Osteoblast (primary cell): ENCODE measurements around the gene MAPK8. TPM values are rescaled to one million over a fixed set of nuclear protein-coding genes. Genes with fewer than 3 reads are reported as not detected.
A peak's percentile ranks its signal among the peaks of the same experiment; 100 is the strongest.

Experiments used
- DNase-seq: peaks from one replicate; pipeline ENCODE4 v3.0.0; 2011; ENCODE audit warnings: low spot score, mixed read lengths; ENCODE audit not compliant: insufficient read length; ENCODE audit errors: missing footprints
- H2AFZ ChIP-seq: 2 replicates; pipeline ENCODE4 v1.6.0; 2011; ENCODE audit warnings: mild to moderate bottlenecking, low read length
- H3K27ac ChIP-seq: 2 replicates; pipeline ENCODE4 v1.5.1; 2011; ENCODE audit warnings: mild to moderate bottlenecking, low read depth, low read length, moderate library complexity
- H3K27me3 ChIP-seq: 2 replicates; pipeline ENCODE4 v1.6.0; 2012; ENCODE audit warnings: mild to moderate bottlenecking, control low read depth, inconsistent platforms, low read length, moderate library complexity; ENCODE audit not compliant: insufficient read depth
- H3K36me3 ChIP-seq: 2 replicates; pipeline ENCODE4 v1.5.1; 2011; ENCODE audit warnings: mild to moderate bottlenecking, low read length, control low read depth, moderate library complexity; ENCODE audit not compliant: insufficient read depth
- H3K4me1 ChIP-seq: 2 replicates; pipeline ENCODE4 v1.5.1; 2011; ENCODE audit warnings: mild to moderate bottlenecking, low read length, control low read depth, moderate library complexity; ENCODE audit not compliant: insufficient read depth
- H3K4me2 ChIP-seq: 2 replicates; pipeline ENCODE4 v1.6.0; 2011; ENCODE audit warnings: mild to moderate bottlenecking, low read length; ENCODE audit not compliant: insufficient read depth
- H3K4me3 ChIP-seq: fragments of 200-600 bp; sonication (generic); 3 replicates; pipeline ENCODE4 v1.5.1; 2012; ENCODE audit warnings: mild to moderate bottlenecking, low read length, inconsistent platforms; ENCODE audit not compliant: insufficient read depth
- H3K79me2 ChIP-seq: 2 replicates; pipeline ENCODE4 v1.6.0; 2012; ENCODE audit warnings: mild to moderate bottlenecking, low read length, control low read depth, inconsistent platforms; ENCODE audit not compliant: insufficient read depth
- H3K9me3 ChIP-seq: 2 replicates; pipeline ENCODE4 v1.5.1; 2011; ENCODE audit warnings: low read depth, low read length, control low read depth
- H4K20me1 ChIP-seq: 2 replicates; pipeline ENCODE4 v1.6.0; 2012; ENCODE audit warnings: mild to moderate bottlenecking, low read length, control low read depth; ENCODE audit not compliant: insufficient read depth
- CTCF ChIP-seq: IDR thresholded peaks from 2 replicates; pipeline ENCODE4 v1.5.1; 2011; ENCODE audit warnings: mild to moderate bottlenecking, low read depth, low read length, moderate library complexity; ENCODE audit errors: extremely low read depth
- total RNA-seq: library from RNA; depleted of rRNA; stranded (reverse); fragments of >200 nt; gene quantifications from 2 replicates; pipeline ENCODE4 v1.2.3, GENCODE V29; 2012

Gene MAPK8
- total RNA-seq: 55.7 and 57.8 TPM in 2 replicates

GRCh38 chr10:48306265-48306869 lies at the start of gene MAPK8:
Gene MAPK8 (plus strand): TSS chr10:48306677. CDS start chr10:48401661, 94,984 bp downstream.
- peaks cover 34% of the 10 kb centered on the region for H4K20me1 ChIP-seq
- TF ChIP-seq CTCF: no peak
- no peaks in the 10 kb centered on the region for H3K9me3 ChIP-seq
- peak; percentile 99 for DNase-seq
- peak within 1 kb of the TSS; percentile 79 for H2AFZ ChIP-seq
- H3K27me3 ChIP-seq: peaks cover 3% of the 10 kb centered on the region
- H3K36me3 ChIP-seq: no peaks in the 10 kb centered on the region
- H3K27ac ChIP-seq: peak within 1 kb of the TSS; percentile 72
- H3K79me2 ChIP-seq: peaks cover 42% of the 10 kb centered on the region
- peak within 1 kb of the TSS; percentile 87 for H3K4me2 ChIP-seq
- peaks cover 21% of the 10 kb centered on the region for H3K4me1 ChIP-seq
- H3K4me3 ChIP-seq: peak within 1 kb of the TSS; percentile 88

DNA sequence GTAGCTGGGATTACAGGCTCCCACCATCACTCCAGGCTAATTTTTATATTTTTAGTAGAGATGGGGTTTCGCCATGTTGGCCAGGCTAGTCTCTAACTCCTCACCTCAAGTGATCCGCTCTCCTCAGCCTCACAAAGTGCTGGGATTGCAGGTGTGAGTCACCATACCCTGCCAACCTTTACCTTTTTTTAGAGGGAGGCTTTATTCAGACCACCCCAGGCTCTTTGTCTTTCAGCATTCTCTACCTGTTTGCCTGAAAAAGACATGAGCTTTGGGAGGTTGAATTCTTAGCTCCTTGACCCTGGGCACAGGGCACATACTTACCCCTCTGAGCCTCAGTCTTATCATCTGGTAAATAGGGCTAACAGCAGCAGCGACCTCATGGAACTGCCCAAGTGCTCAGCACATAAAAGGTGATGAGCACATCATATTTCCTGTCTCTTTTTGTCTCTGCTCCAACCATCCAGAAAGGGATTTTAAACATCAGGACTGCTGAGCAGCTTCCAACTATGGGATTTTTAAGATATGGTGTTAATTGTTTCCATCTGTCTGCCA lies 49.0 kb upstream of the MAPK8 start:
- no peak overlapping the region for H3K27ac ChIP-seq
- peaks cover 5% of the 10 kb centered on the region for H3K4me1 ChIP-seq
- no peaks in the 10 kb centered on the region for H3K79me2 ChIP-seq
- no peaks in the 10 kb centered on the region for H4K20me1 ChIP-seq
- H3K4me2 ChIP-seq: no peak overlapping the region
- no peak for TF ChIP-seq CTCF
- H3K36me3 ChIP-seq: no peaks in the 10 kb centered on the region
- no peak overlapping the region for H2AFZ ChIP-seq
- no peak for DNase-seq
- H3K27me3 ChIP-seq: peaks cover 10% of the 10 kb centered on the region
- no peak overlapping the region for H3K4me3 ChIP-seq
- H3K9me3 ChIP-seq: no peaks in the 10 kb centered on the region

GRCh38 chr10:48258105-48258504 lies 48.4 kb upstream of the MAPK8 start:
- Histone ChIP-seq H3K36me3 (no peaks in the 10 kb centered on the region), H3K4me1 (peaks cover 5% of the 10 kb centered on the region), H3K27ac (no peak overlapping the region), H3K27me3 (peaks cover 15% of the 10 kb centered on the region), H4K20me1 (no peaks in the 10 kb centered on the region), H3K9me3 (no peaks in the 10 kb centered on the region), H3K4me3 (no peak overlapping the region), H3K4me2 (no peak overlapping the region), H2AFZ (no peak overlapping the region), H3K79me2 (no peaks in the 10 kb centered on the region)
- no peak for DNase-seq
- TF ChIP-seq CTCF: no peak

DNA sequence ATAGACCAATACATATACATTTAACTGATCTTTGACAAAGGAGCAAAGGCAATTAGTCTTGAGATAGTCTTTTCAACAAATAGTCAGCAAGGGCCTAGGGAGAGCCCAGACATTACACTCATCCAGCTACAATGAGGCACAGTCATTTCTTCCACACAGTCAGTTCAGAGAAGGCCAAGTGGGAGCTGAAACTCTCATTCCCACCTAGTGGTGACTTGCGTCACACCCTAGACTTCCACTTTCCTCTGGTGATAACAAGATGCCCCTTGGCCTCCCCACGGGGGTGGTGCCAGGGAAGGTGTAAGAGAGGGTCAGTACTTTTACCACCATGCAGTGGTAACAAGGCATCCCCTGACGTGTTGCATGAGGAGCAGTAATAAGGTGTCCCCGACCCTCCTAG lies 39.9 kb upstream of the MAPK8 start:
- H3K27ac ChIP-seq: no peak overlapping the region

More for the DNA sequence above, 39.9 kb upstream of the MAPK8 start:
- Histone ChIP-seq H2AFZ (no peak overlapping the region), H3K4me2 (no peak overlapping the region), H3K4me3 (no peak overlapping the region), H3K79me2 (no peaks in the 10 kb centered on the region), H4K20me1 (no peaks in the 10 kb centered on the region), H3K27me3 (peaks cover 19% of the 10 kb centered on the region), H3K9me3 (no peaks in the 10 kb centered on the region), H3K36me3 (no peaks in the 10 kb centered on the region), H3K4me1 (no peaks in the 10 kb centered on the region)
- no peak for TF ChIP-seq CTCF
- DNase-seq: no peak
